HG03196 (cell line): Measurements from ENCODE around the gene STK25.
A peak's percentile ranks its signal among the peaks of the same experiment; 100 is the strongest.

ENCODE experiments used
- ATAC-seq: cut with Tn5 transposase; IDR thresholded peaks from one replicate; pipeline ENCODE4 v1.9.1; 2021; ENCODE audit not compliant: unreplicated experiment

Gene STK25

GRCh38 chr2:241508240-241509154 lies at the start of gene STK25:
Gene STK25 (minus strand): TSS chr2:241508584. CDS start chr2:241508035, 549 bp downstream.
- peak; percentile 89 for ATAC-seq

GRCh38 chr2:241556746-241557145 lies 48.4 kb upstream of the STK25 start:
- ATAC-seq: no peak

GRCh38 chr2:241555711-241556110 lies 47.3 kb upstream of the STK25 start:
- no peak for ATAC-seq

- ATAC-seq: no peak
These were observed 46.4 kb upstream of the STK25 start for GRCh38 chr2:241554610-241555322.

- no peak for ATAC-seq
These were observed 45.6 kb upstream of the STK25 start for GRCh38 chr2:241553981-241554380.

- no peak for ATAC-seq
These were observed 45.1 kb upstream of the STK25 start for GRCh38 chr2:241553512-241553830.

GRCh38 chr2:241551998-241552737 lies 43.8 kb upstream of the STK25 start:
- no peak for ATAC-seq

- ATAC-seq: no peak
These were observed 43.2 kb upstream of the STK25 start for GRCh38 chr2:241551599-241551997.

- ATAC-seq: no peak
These were observed 42.5 kb upstream of the STK25 start for GRCh38 chr2:241550616-241551580.

- ATAC-seq: no peak
These were observed 40.1 kb upstream of the STK25 start for GRCh38 chr2:241548451-241548835.

- no peak for ATAC-seq
These were observed 39.5 kb upstream of the STK25 start for GRCh38 chr2:241547781-241548450.

GRCh38 chr2:241546771-241547498 lies 38.6 kb upstream of the STK25 start:
- ATAC-seq: no peak

- no peak for ATAC-seq
These were observed 37.4 kb upstream of the STK25 start for GRCh38 chr2:241545523-241546473.

GRCh38 chr2:241545106-241545505 lies 36.7 kb upstream of the STK25 start:
- no peak for ATAC-seq

GRCh38 chr2:241542278-241542605 lies 33.9 kb upstream of the STK25 start:
- ATAC-seq: no peak

GRCh38 chr2:241541564-241542277 lies 33.3 kb upstream of the STK25 start:
- no peak for ATAC-seq

- no peak for ATAC-seq
These were observed 32.6 kb upstream of the STK25 start for GRCh38 chr2:241540771-241541561.
